Measurements from ENCODE around the gene TRAPPC1.

- TF ChIP-seq CTCF (IDR thresholded peaks at IDR 0.05; ENCODE audit: insufficient read depth, low read length, poor library complexity, severe bottlenecking) = no peak
- no peak for TF ChIP-seq EZH2phosphoT487 (conservative IDR thresholded peaks at IDR 0.05; ENCODE audit: low read length)
Observed at GRCh38 chr17:7929158-7930023, 2.4 kb downstream of the TRAPPC1 start, which contains the start of gene KCNAB3.

Measured in SU-DHL-6 (cell line).